IPS-15b (cell line): ENCODE data around the gene CLASP1.
"Not testable (repeated sequence)": the region's sequence is repeated elsewhere in the genome, so short reads cannot be mapped to it uniquely, and the experiment has no call there.

ENCODE experiments used
- H3K27me3 ChIP-seq: one replicate; pipeline ENCODE4 v1.6.1; 2013; ENCODE audit warnings: low read length; ENCODE audit not compliant: control insufficient read depth, insufficient read depth
- H3K36me3 ChIP-seq: one replicate; pipeline ENCODE4 v1.6.1; 2013; ENCODE audit warnings: low read length; ENCODE audit not compliant: control insufficient read depth, insufficient read depth
- H3K4me1 ChIP-seq: one replicate; pipeline ENCODE4 v1.6.1; 2013; ENCODE audit warnings: mild to moderate bottlenecking, low read length; ENCODE audit not compliant: control insufficient read depth, insufficient read depth
- H3K4me3 ChIP-seq: one replicate; pipeline ENCODE4 v1.5.1; 2013; ENCODE audit warnings: low read depth, low read length
- H3K9ac ChIP-seq: one replicate; pipeline ENCODE4 v1.6.1; 2013; ENCODE audit warnings: low read depth, mild to moderate bottlenecking, low read length
- H3K9me3 ChIP-seq: one replicate; pipeline ENCODE4 v1.6.1; 2013; ENCODE audit warnings: mild to moderate bottlenecking, low read length; ENCODE audit not compliant: control insufficient read depth, insufficient read depth

Gene CLASP1

GRCh38 chr2:121611048-121611649 is 38.1 kb downstream of the CLASP1 start:
- not testable (repeated sequence) for H3K4me3 ChIP-seq, H3K9ac ChIP-seq, H3K9me3 ChIP-seq, H3K36me3 ChIP-seq, H3K27me3 ChIP-seq, H3K4me1 ChIP-seq

- not testable (repeated sequence) for H3K27me3 ChIP-seq, H3K9me3 ChIP-seq, H3K9ac ChIP-seq, H3K4me1 ChIP-seq, H3K4me3 ChIP-seq, H3K36me3 ChIP-seq
These were observed 38.8 kb downstream of the CLASP1 start for GRCh38 chr2:121610487-121610874.

GRCh38 chr2:121608967-121609366 is 40.3 kb downstream of the CLASP1 start:
- no peaks in the 10 kb centered on the region for H3K36me3 ChIP-seq
- H3K4me3 ChIP-seq = no peak overlapping the region
- H3K27me3 ChIP-seq = no peaks in the 10 kb centered on the region
- H3K9me3 ChIP-seq = no peaks in the 10 kb centered on the region
- H3K9ac ChIP-seq = no peak overlapping the region
- H3K4me1 ChIP-seq = no peaks in the 10 kb centered on the region

GRCh38 chr2:121608367-121608766 is 40.9 kb downstream of the CLASP1 start:
- Histone ChIP-seq H3K4me3 (no peak overlapping the region), H3K9ac (no peak overlapping the region), H3K9me3 (no peaks in the 10 kb centered on the region), H3K4me1 (no peaks in the 10 kb centered on the region), H3K36me3 (no peaks in the 10 kb centered on the region), H3K27me3 (no peaks in the 10 kb centered on the region)

GRCh38 chr2:121605820-121606733 is 43.2 kb downstream of the CLASP1 start:
- no peaks in the 10 kb centered on the region for H3K9me3 ChIP-seq
- no peak overlapping the region for H3K4me3 ChIP-seq
- H3K9ac ChIP-seq = no peak overlapping the region
- H3K27me3 ChIP-seq = no peaks in the 10 kb centered on the region
- H3K4me1 ChIP-seq = no peaks in the 10 kb centered on the region
- no peaks in the 10 kb centered on the region for H3K36me3 ChIP-seq

GRCh38 chr2:121603185-121603584 is 46.1 kb downstream of the CLASP1 start:
- no peaks in the 10 kb centered on the region for H3K9me3 ChIP-seq
- no peak overlapping the region for H3K9ac ChIP-seq
- H3K4me3 ChIP-seq = no peak overlapping the region

GRCh38 chr2:121599963-121600651 is 49.2 kb downstream of the CLASP1 start:
- Histone ChIP-seq H3K9me3 (no peaks in the 10 kb centered on the region), H3K36me3 (no peaks in the 10 kb centered on the region), H3K4me3 (no peak overlapping the region), H3K9ac (no peak overlapping the region), H3K4me1 (no peaks in the 10 kb centered on the region), H3K27me3 (no peaks in the 10 kb centered on the region)

More at GRCh38 chr2:121603185-121603584, 46.1 kb downstream of the CLASP1 start:
- H3K4me1 ChIP-seq = no peaks in the 10 kb centered on the region
- no peaks in the 10 kb centered on the region for H3K27me3 ChIP-seq
- H3K36me3 ChIP-seq = no peaks in the 10 kb centered on the region

GRCh38 chr2:121598087-121598486 is 51.2 kb downstream of the CLASP1 start:
- H3K27me3 ChIP-seq = no peaks in the 10 kb centered on the region
- no peaks in the 10 kb centered on the region for H3K9me3 ChIP-seq
- no peaks in the 10 kb centered on the region for H3K4me1 ChIP-seq
- H3K9ac ChIP-seq = no peak overlapping the region
- no peak overlapping the region for H3K4me3 ChIP-seq
- H3K36me3 ChIP-seq = no peaks in the 10 kb centered on the region

- Histone ChIP-seq H3K36me3 (no peaks in the 10 kb centered on the region), H3K9ac (no peak overlapping the region), H3K4me1 (no peaks in the 10 kb centered on the region), H3K27me3 (no peaks in the 10 kb centered on the region), H3K4me3 (no peak overlapping the region), H3K9me3 (no peaks in the 10 kb centered on the region)
These were observed 52.8 kb downstream of the CLASP1 start for GRCh38 chr2:121596221-121597080.

GRCh38 chr2:121595012-121595891 is 54.0 kb downstream of the CLASP1 start:
- no peaks in the 10 kb centered on the region for H3K27me3 ChIP-seq
- no peak overlapping the region for H3K9ac ChIP-seq
- no peaks in the 10 kb centered on the region for H3K9me3 ChIP-seq
- no peak overlapping the region for H3K4me3 ChIP-seq
- no peaks in the 10 kb centered on the region for H3K4me1 ChIP-seq
- no peaks in the 10 kb centered on the region for H3K36me3 ChIP-seq
